PFSK-1 (cell line): Measurements from ENCODE around the gene TRPC4.

Experiments
- FOXP2 ChIP-seq: optimal IDR thresholded peaks from 2 replicates; pipeline ENCODE3; 2011; ENCODE audit warnings: borderline replicate concordance, control low read depth, inconsistent platforms; ENCODE audit not compliant: insufficient read depth; ENCODE audit errors: extremely low read length, extremely low read depth
- POLR2AphosphoS5 ChIP-seq: IDR thresholded peaks from 2 replicates; pipeline ENCODE4 v1.6.1; 2012; ENCODE audit warnings: low read depth, mild to moderate bottlenecking, control low read depth, low read length, moderate library complexity
- SIN3A ChIP-seq: IDR thresholded peaks from 2 replicates; pipeline ENCODE4 v1.6.1; 2012; ENCODE audit warnings: mild to moderate bottlenecking, low read length, moderate library complexity, borderline replicate concordance; ENCODE audit not compliant: insufficient read depth
- TAF1 ChIP-seq: IDR thresholded peaks from 2 replicates; pipeline ENCODE4 v1.6.1; 2012; ENCODE audit warnings: low read length, control low read depth, borderline replicate concordance; ENCODE audit not compliant: insufficient read depth
- TF ChIP-seq, protein P1 (sequence below), 2 experiments: IDR thresholded peaks; 2 replicates each; pipeline versions ENCODE4 v1.6.1 to v1.8.0; 2011 to 2012; ENCODE audit warnings: low read depth in 2 of 2, low read length in 2 of 2, control low read depth in 1 of 2, inconsistent platforms in 1 of 2, mild to moderate bottlenecking in 1 of 2, moderate library complexity in 1 of 2; ENCODE audit not compliant: insufficient read depth in 1 of 2

Gene TRPC4

DNA sequence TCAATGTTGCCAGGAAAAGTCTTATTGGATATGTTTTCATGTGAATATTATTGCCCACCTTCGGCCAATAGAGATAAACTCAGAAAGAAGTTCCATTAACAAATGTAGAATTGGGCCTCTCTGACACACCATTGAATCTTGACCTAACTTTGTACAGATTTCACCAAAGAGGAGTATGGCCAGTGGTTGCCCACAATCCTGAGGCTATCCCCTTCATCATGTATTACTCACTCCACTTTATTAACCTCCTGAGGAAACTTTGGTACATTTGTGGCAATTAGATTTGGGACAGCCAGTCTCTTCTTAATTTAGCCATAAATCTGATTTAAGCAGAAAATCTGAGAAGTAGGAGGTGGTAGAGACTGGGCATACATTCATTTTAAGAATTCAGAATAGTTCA is 217.7 kb downstream of the TRPC4 start:
- TF ChIP-seq TAF1 (no peak), POLR2AphosphoS5 (no peak)

DNA sequence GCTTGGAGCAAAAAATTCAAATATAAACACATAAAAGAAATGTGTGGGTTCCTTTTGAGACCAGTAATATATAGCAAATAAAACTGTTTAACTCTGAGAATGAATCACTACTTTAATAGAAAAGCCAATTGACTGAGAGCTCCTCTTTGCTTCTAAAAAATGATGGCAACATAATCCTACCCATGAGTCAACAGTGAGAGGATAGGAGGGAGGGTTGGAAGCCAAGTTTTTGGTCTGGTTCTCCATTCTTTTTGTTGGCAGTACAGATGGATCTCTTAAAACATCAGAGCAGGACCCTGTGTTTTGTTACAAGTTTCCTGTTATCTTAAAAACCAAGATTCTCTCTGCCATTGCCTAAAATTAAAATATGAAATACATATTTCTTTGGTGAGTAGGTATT is 221.0 kb downstream of the TRPC4 start:
- TF ChIP-seq FOXP2 (no peak), POLR2AphosphoS5 (no peak)

DNA sequence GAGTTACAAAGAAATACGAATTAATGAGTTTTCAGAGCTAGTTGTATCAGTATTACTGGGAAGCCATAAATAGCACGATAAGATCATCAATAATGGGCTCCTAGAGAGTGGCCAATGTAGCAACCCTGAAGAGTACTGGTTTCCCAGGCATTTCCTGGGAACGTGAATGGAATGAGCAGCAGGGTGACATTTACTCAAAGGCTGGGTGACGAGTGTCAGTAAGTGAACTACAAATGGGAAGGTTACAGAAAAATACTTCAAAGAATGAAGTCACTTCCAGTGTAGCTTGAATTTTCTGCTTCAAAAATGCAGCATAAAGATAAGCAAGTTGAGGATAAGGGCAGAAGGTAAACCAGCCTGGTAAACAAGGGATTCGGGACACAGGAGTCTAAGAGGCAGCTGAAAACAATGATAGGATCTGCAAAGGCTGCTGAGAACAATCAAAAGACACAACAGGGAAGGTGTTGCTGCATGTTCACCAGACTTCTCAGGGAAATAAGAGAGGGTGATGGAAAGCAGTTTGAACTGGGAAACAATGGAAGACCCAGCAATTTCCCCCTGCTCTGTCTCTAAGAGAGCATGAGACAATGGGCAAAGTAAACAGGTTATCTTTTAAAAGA is 222.4 kb downstream of the TRPC4 start:
- TF ChIP-seq FOXP2 (no peak), POLR2AphosphoS5 (no peak), TAF1 (no peak), SIN3A (no peak)
- TF ChIP-seq, protein P1, sequence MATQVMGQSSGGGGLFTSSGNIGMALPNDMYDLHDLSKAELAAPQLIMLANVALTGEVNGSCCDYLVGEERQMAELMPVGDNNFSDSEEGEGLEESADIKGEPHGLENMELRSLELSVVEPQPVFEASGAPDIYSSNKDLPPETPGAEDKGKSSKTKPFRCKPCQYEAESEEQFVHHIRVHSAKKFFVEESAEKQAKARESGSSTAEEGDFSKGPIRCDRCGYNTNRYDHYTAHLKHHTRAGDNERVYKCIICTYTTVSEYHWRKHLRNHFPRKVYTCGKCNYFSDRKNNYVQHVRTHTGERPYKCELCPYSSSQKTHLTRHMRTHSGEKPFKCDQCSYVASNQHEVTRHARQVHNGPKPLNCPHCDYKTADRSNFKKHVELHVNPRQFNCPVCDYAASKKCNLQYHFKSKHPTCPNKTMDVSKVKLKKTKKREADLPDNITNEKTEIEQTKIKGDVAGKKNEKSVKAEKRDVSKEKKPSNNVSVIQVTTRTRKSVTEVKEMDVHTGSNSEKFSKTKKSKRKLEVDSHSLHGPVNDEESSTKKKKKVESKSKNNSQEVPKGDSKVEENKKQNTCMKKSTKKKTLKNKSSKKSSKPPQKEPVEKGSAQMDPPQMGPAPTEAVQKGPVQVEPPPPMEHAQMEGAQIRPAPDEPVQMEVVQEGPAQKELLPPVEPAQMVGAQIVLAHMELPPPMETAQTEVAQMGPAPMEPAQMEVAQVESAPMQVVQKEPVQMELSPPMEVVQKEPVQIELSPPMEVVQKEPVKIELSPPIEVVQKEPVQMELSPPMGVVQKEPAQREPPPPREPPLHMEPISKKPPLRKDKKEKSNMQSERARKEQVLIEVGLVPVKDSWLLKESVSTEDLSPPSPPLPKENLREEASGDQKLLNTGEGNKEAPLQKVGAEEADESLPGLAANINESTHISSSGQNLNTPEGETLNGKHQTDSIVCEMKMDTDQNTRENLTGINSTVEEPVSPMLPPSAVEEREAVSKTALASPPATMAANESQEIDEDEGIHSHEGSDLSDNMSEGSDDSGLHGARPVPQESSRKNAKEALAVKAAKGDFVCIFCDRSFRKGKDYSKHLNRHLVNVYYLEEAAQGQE (IDR thresholded peaks at IDR 0.05; ENCODE audit: insufficient read depth in 1 of 2, low read depth in 2 of 2, low read length in 2 of 2) = no peak

DNA sequence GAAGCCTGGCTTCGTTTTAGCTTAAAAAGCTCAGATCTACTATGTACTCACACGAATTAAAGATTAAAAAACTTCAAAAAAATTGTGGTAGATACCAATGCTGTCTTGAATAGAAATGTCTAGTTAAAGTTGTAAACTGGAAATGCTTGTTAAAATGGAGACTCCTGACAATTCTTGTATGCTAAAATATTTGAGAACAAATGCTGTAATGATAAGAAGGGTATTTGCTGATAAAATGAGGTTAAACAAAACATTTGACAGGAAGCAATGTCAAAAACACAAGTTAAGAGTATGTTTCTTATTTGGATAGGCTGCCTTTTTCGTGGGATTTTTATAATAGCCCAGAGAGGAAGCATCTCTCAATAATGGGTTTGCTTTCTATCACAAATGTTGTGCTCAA is 223.0 kb downstream of the TRPC4 start:
- TF ChIP-seq TAF1 (no peak), FOXP2 (no peak), POLR2AphosphoS5 (no peak), SIN3A (no peak)
- TF ChIP-seq, protein P1 (IDR thresholded peaks at IDR 0.05; ENCODE audit: insufficient read depth in 1 of 2, low read depth in 2 of 2, low read length in 2 of 2) = no peak

DNA sequence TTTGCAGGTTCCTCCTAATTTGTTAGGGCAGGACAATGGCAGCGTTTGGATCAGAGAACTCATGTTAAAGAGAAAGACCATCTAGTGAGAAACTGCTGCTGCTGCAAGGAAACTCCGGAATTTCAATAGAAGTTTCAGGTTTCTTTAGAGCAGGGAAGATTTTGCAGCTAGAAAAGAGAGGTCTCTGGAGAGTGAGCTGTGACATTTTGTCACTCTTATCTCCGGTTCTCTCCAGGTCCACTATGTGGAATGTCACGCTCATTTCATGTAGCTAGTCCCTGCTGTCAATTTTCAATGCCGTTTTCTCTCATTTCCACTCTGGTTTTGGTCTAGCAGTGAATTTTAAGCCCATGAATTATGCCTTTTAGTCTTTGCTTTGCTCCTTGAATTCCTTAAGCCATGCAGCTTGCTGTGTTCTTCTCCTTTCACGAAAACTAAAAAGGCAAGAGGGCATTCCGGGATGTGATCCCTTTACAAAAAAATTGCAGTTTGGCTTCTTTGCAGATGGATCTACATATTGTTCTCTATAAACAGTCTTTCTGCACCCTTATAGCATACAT is 224.3 kb downstream of the TRPC4 start:
- TF ChIP-seq, protein P1 (IDR thresholded peaks at IDR 0.05; ENCODE audit: insufficient read depth in 1 of 2, low read depth in 2 of 2, low read length in 2 of 2) = no peak
- TF ChIP-seq POLR2AphosphoS5 = no peak
- TF ChIP-seq FOXP2 = no peak
- TF ChIP-seq SIN3A = no peak
- no peak for TF ChIP-seq TAF1

DNA sequence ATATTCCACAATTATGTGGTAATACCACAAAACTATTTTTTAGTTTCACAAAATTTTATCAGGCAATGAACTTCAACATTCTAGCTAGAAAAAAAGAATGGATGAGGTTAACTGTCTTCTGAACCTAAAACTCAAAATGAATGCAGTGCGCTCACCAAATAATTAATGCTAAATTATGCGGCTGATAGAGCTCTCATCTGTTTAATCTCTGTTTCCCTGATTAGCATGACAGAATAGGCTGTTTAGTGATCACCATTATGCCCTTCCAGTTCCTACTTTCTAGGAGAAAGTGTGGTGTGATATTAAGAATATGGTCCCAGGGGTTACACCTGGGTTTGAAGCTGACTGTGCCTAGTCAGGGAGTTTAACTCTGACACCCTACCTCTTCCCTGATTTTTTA is 228.2 kb downstream of the TRPC4 start:
- TF ChIP-seq SIN3A = no peak
- TF ChIP-seq, protein P1 (IDR thresholded peaks at IDR 0.05; ENCODE audit: insufficient read depth in 1 of 2, low read depth in 2 of 2, low read length in 2 of 2) = no peak
- no peak for TF ChIP-seq POLR2AphosphoS5
- TF ChIP-seq FOXP2 = no peak
- TF ChIP-seq TAF1 = no peak
